IMR-90 (cell line): ENCODE measurements around the gene RNGTT. TPM values are rescaled to one million over a fixed set of nuclear protein-coding genes. Genes with fewer than 3 reads are reported as not detected.

Experiments
- ATAC-seq: fragments of 200-7000 bp; cut with Tn5 transposase; 2 replicates; pipeline ENCODE4 v1.9.1; 2020; ENCODE audit warnings: low read depth, mild to moderate bottlenecking, moderate library complexity
- BruUV-seq: library from RNA; stranded (reverse); fragments of 400-500 nt; replicated peaks from 2 replicates; lab custom pipeline; 2021; lab: Mats Ljungman, UMichigan
- CTCF ChIA-PET: fragments of 300-600 bp; formaldehyde crosslinking; extraction: SDS; loops from one replicate; lab custom pipeline; 2021; ENCODE audit warnings: antibody characterized with exemption; lab: Yijun Ruan, JAX
- POLR2A ChIA-PET: fragments of 300-600 bp; sonication (Branson Sonifier 250); formaldehyde crosslinking; loops from one replicate; lab custom pipeline; 2022; ENCODE audit warnings: antibody characterized with exemption; ENCODE audit not compliant: unreplicated experiment; lab: Charles Lee
- DNase-seq: peaks from one replicate; pipeline ENCODE4 v3.0.0; 2013
- H2AFZ ChIP-seq: replicated peaks from 2 replicates; pipeline ENCODE3; 2013; ENCODE audit warnings: low read length, mild to moderate bottlenecking; ENCODE audit not compliant: poor library complexity
- H2AK5ac ChIP-seq: 2 replicates; pipeline ENCODE4 v1.6.1; 2013; ENCODE audit warnings: low read depth, low read length, inconsistent platforms
- H2AK9ac ChIP-seq: replicated peaks from 2 replicates; pipeline ENCODE3; 2013; ENCODE audit warnings: mild to moderate bottlenecking, low read depth, low read length, moderate library complexity; ENCODE audit not compliant: poor library complexity
- H2BK120ac ChIP-seq: 2 replicates; pipeline ENCODE4 v1.6.1; 2013; ENCODE audit warnings: low read depth, low read length, inconsistent platforms
- H2BK15ac ChIP-seq: 3 replicates; pipeline ENCODE4 v1.6.1; 2013; ENCODE audit warnings: low read depth, low read length, inconsistent platforms
- H2BK20ac ChIP-seq: 2 replicates; pipeline ENCODE4 v1.6.1; 2013; ENCODE audit warnings: low read depth, mild to moderate bottlenecking, inconsistent platforms, low read length, moderate library complexity
- H2BK5ac ChIP-seq: 2 replicates; pipeline ENCODE4 v1.6.1; 2013; ENCODE audit warnings: mild to moderate bottlenecking, low read depth, low read length, inconsistent platforms; ENCODE audit not compliant: poor library complexity, severe bottlenecking
- H3K14ac ChIP-seq: replicated peaks from 2 replicates; pipeline ENCODE4 v1.6.1; 2013; ENCODE audit warnings: low read depth, low read length, inconsistent platforms
- H3K18ac ChIP-seq: 2 replicates; pipeline ENCODE4 v1.6.1; 2013; ENCODE audit warnings: low read depth, low read length, control low read depth
- H3K23ac ChIP-seq: 2 replicates; pipeline ENCODE4 v1.6.1; 2013; ENCODE audit warnings: low read depth, low read length, inconsistent platforms
- H3K27ac ChIP-seq: 2 replicates; pipeline ENCODE4 v1.5.1; 2013; ENCODE audit warnings: mild to moderate bottlenecking, control low read depth, low read length; ENCODE audit not compliant: insufficient read depth
- H3K27me3 ChIP-seq: 2 replicates; pipeline ENCODE4 v1.6.1; 2013; ENCODE audit warnings: low read length; ENCODE audit not compliant: control insufficient read depth, insufficient read depth
- H3K36me3 ChIP-seq: 2 replicates; pipeline ENCODE4 v1.6.1; 2013; ENCODE audit warnings: low read length, mixed read lengths; ENCODE audit not compliant: control insufficient read depth, insufficient read depth
- H3K4ac ChIP-seq: 2 replicates; pipeline ENCODE4 v1.6.1; 2013; ENCODE audit warnings: low read depth, low read length, inconsistent platforms
- H3K4me1 ChIP-seq: 2 replicates; pipeline ENCODE4 v1.6.1; 2013; ENCODE audit warnings: low read length, mixed read lengths; ENCODE audit not compliant: control insufficient read depth, insufficient read depth
- H3K4me2 ChIP-seq: 2 replicates; pipeline ENCODE4 v1.6.1; 2013; ENCODE audit warnings: low read depth, mild to moderate bottlenecking, control low read depth, low read length, moderate library complexity
- H3K4me3 ChIP-seq: 2 replicates; pipeline ENCODE4 v1.5.1; 2013; ENCODE audit warnings: low read depth, mild to moderate bottlenecking, control low read depth, low read length, moderate library complexity; ENCODE audit not compliant: insufficient read depth
- H3K56ac ChIP-seq: 2 replicates; pipeline ENCODE4 v1.6.1; 2013; ENCODE audit warnings: low read length, inconsistent platforms; ENCODE audit not compliant: insufficient read depth; ENCODE audit errors: extremely low read depth
- H3K79me1 ChIP-seq, 2 experiments: 2 replicates each; pipeline ENCODE4 v1.6.1; 2013; ENCODE audit warnings: low read length in 2 of 2, inconsistent platforms in 1 of 2, low read depth in 1 of 2
- H3K9ac ChIP-seq: 2 replicates; pipeline ENCODE4 v1.6.1; 2013; ENCODE audit warnings: low read depth, low read length, control low read depth
- H3K9me1 ChIP-seq: 2 replicates; pipeline ENCODE4 v1.6.1; 2013; ENCODE audit warnings: low read length, inconsistent platforms; ENCODE audit not compliant: insufficient read depth
- H3K9me3 ChIP-seq: 2 replicates; pipeline ENCODE4 v1.6.1; 2013; ENCODE audit warnings: low read length; ENCODE audit not compliant: control insufficient read depth, insufficient read depth
- H4K20me1 ChIP-seq: 2 replicates; pipeline ENCODE4 v1.6.1; 2013; ENCODE audit warnings: low read length, inconsistent platforms; ENCODE audit not compliant: insufficient read depth
- H4K5ac ChIP-seq: 2 replicates; pipeline ENCODE4 v1.6.1; 2013; ENCODE audit warnings: mild to moderate bottlenecking, low read depth, low read length, control low read depth
- H4K8ac ChIP-seq, 2 experiments: 2 replicates each; pipeline ENCODE4 v1.6.1; 2013; ENCODE audit warnings: low read depth in 2 of 2, low read length in 2 of 2, control low read depth in 1 of 2, inconsistent platforms in 1 of 2
- H4K91ac ChIP-seq: 2 replicates; pipeline ENCODE4 v1.6.1; 2013; ENCODE audit warnings: low read depth, low read length, inconsistent platforms; ENCODE audit not compliant: insufficient read depth
- BHLHE40 ChIP-seq: fragments of 150-350 bp; IDR thresholded peaks from 2 replicates; pipeline ENCODE4 v1.6.1; 2016; ENCODE audit warnings: mild to moderate bottlenecking, low read depth, low read length
- FOS ChIP-seq: fragments of 150-350 bp; IDR thresholded peaks from 2 replicates; pipeline ENCODE4 v1.6.1; 2016; ENCODE audit warnings: low read depth, low read length
- MAZ ChIP-seq: IDR thresholded peaks from 2 replicates; pipeline ENCODE4 v1.6.1; 2012; ENCODE audit warnings: low read depth, mild to moderate bottlenecking, low read length, improper control_type of control experiment, moderate library complexity, borderline replicate concordance
- WGBS, 2 experiments: methylation state at CpG; one replicate each; pipeline versions ENCODE4 v1.1.5 to v1.1.7; 2013; ENCODE audit warnings: missing lambda C conversion rate in 2 of 2; ENCODE audit not compliant: insufficient read length in 1 of 2; ENCODE audit errors: extremely low coverage in 2 of 2; 5-methylcytosine and 5-hydroxymethylcytosine counted together
- dilution Hi-C: fragments of 300-500 bp; cut with HindIII; formaldehyde crosslinking; loops from one replicate; pipeline ENCODE4 v1.14.3; 2018; ENCODE audit warnings: low sequenced_read_pairs; ENCODE audit not compliant: unreplicated experiment
- in situ Hi-C: fragments of 300-500 bp; cut with MboI; formaldehyde crosslinking; loops from 3 replicates; pipeline ENCODE4 v1.14.3; 2019; ENCODE audit warnings: low sequenced_read_pairs, inconsistent platforms, mixed read lengths
- intact Hi-C: fragments of 100-400 bp; cut with micrococcal nuclease; formaldehyde crosslinking; loops from 2 replicates; pipeline ENCODE4 v1.10.0; 2022
- polyA plus RNA-seq, 3 experiments: library from polyadenylated mRNA; depleted of rRNA; stranded (reverse); fragments of >200 nt; gene quantifications; 2 replicates each; pipeline ENCODE4 v1.2.3, GENCODE V29; 2012; ENCODE audit warnings: low replicate concordance in 1 of 3
- total RNA-seq: library from RNA; depleted of rRNA; stranded (reverse); fragments of >200 nt; gene quantifications from 2 replicates; pipeline ENCODE4 v1.2.3, GENCODE V29; 2012

The RNGTT gene
- total and polyA plus RNA-seq, 2 of the 4 experiments (the other 2 are of a cell fraction) = 5.4 to 21.7 TPM

DNA sequence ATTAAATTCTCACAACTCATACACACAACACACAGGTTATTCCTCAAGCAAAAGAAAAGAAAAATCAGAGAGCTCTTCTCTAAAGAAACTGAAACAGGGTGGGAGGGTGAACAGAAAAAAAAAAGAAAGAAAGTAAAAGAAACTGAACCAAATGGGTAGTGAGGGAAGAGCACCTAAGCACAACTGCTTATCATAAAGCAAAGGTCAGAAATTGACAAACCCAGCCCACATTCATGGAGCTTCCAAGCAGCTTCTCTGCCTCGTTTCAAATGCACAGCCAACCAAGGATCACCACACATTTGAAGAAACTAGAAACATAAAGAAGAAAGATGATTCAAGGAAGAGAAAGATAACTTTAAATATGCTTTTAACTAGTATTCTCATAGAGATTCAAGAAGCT lies 90.5 kb downstream of the RNGTT start:
- ChIA-PET POLR2A (interaction anchor here (0.7 kb wide), 1 partner anchor 1174 kb away, joined by 4 read pairs; no protein-coding TSS in a partner anchor), CTCF (interaction anchor here (2.2 kb wide), 1 partner anchor 943 kb away, joined by 9 read pairs; no protein-coding TSS in a partner anchor)
- Histone ChIP-seq H3K56ac (no peak overlapping the region), H2BK15ac (no peak overlapping the region), H4K5ac (no peak overlapping the region), H4K91ac (no peak overlapping the region), H4K8ac (no peak overlapping the region), H3K79me1 (0 out of 4 replicates have a peak, but pooled peaks cover 0 to 1% of the 10 kb centered on the region in 2 experiments), H2AFZ (no peak overlapping the region), H4K20me1 (no peaks in the 10 kb centered on the region), H3K9ac (no peak overlapping the region), H3K4ac (no peak overlapping the region), H3K27ac (no peak overlapping the region), H2AK5ac (no peak overlapping the region), H3K14ac (no peak overlapping the region), H2BK120ac (no peak overlapping the region), H3K18ac (no peak overlapping the region), H2BK20ac (no peak overlapping the region), H3K9me3 (no peaks in the 10 kb centered on the region), H3K4me2 (no peak overlapping the region), H3K4me3 (no peak overlapping the region), H2BK5ac (no peak overlapping the region), H3K4me1 (peaks cover 4% of the 10 kb centered on the region), H3K23ac (no peak overlapping the region), H3K36me3 (no peaks in the 10 kb centered on the region), H3K27me3 (no peaks in the 10 kb centered on the region), H2AK9ac (no peak overlapping the region), H3K9me1 (0 out of 2 replicates have a peak, but pooled peaks cover under 1% of the 10 kb centered on the region)
- dilution Hi-C loops = no loop called here
- ATAC-seq = no peak
- DNase-seq = no peak
- intact Hi-C loops = loop anchor here (5.0 kb wide), 3 partner anchors 706 to 1481 kb away; partner anchors contain the start of genes AKIRIN2 and CNR1
- no TSS peak for BruUV-seq
- TF ChIP-seq BHLHE40 (no peak), FOS (no peak), MAZ (no peak)
- no CpG with 5 or more reads among the region's 1 CpG for WGBS, 2 experiments
- in situ Hi-C loops = loop anchor here (5.0 to 25.0 kb wide), 2 partner anchors 941 to 1311 kb away; no protein-coding TSS in a partner anchor
